ENCODE data around the gene ATP10D. TPM values are rescaled to one million over a fixed set of nuclear protein-coding genes. Genes with fewer than 3 reads are reported as not detected.
A peak's percentile ranks its signal among the peaks of the same experiment; 100 is the strongest.

Gene ATP10D
- 10 to 100 TPM; 10.3 to 11.8 (median 11.3) TPM for total RNA-seq
- polyA plus RNA-seq: 3.1 TPM
- long read RNA-seq, donor 1, partial matches to known transcripts: 3 of 10 reads
- long read RNA-seq, donor 1, other reads (novel, unspliced or antisense): 6 of 10 reads
- long read RNA-seq, donor 2, full-length matches to known transcripts: 2 of 2 reads
- long read RNA-seq, donor 2, partial matches to known transcripts: 0 of 2 reads
- long read RNA-seq, donor 2, other reads (novel, unspliced or antisense): 0 of 2 reads
- long read RNA-seq, donor 3, full-length matches to known transcripts: 2 of 9 reads
- long read RNA-seq, donor 3, partial matches to known transcripts: 5 of 9 reads
- long read RNA-seq, donor 3, other reads (novel, unspliced or antisense): 2 of 9 reads
- long read RNA-seq, donor 4: 0 reads

DNA sequence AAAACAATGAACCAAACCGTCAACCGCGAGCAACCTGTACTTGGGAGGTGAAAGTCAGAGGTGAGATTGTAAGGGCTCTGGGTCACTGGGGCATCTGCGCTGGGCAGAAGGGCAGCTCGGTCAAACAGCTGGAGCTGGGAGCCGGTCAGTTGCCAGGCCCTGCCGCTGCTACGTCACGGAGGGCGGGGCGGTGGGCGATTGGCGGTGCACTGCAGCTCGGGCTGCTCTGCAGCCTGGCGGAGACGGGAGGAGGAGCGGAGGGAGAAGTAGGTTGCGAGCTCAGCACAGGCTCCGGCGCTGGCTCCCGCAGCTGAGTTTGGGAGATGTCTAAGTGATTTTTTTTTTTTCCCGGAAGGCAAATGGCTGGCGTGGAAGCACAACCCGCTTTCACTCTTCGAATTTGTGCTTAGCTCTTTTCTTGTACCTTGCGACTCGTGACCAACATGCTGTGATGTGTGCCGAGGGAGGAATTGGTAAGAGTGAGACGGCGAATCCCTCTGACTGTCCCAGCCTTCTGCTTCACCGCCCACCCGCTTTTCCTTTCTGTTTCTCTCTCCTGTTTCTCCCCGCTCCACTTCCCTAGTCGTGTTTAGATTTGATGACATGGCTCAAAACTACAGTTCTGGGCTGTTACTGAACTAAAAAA is at the start of gene ATP10D:
ATP10D (plus strand) TSS at position 229 of the 646 bp plus-strand sequence. CDS start 27,266 bp downstream, outside the sequence.
- DNase-seq (peak; percentile 98 to 99 (median 99)), ATAC-seq (peak; percentile 100)
- Histone ChIP-seq H3K4me3 (ENCODE audit: low read length) (peak within 1 kb of the TSS; percentile 75), H3K4me1 (ENCODE audit: control insufficient read depth, insufficient read depth, low read length) (no peaks in the 10 kb centered on the region), H3K9me3 (ENCODE audit: control insufficient read depth, low read length) (no peaks in the 10 kb centered on the region), H3K27ac (ENCODE audit: low read length) (peak within 1 kb of the TSS; percentile 95), H3K27me3 (ENCODE audit: control insufficient read depth, insufficient read depth) (no peaks in the 10 kb centered on the region)
- intact Hi-C loops (cut with DNase I): no loop called here
- under 1% methylated on average over 34 of the region's 34 CpGs for WGBS

DNA sequence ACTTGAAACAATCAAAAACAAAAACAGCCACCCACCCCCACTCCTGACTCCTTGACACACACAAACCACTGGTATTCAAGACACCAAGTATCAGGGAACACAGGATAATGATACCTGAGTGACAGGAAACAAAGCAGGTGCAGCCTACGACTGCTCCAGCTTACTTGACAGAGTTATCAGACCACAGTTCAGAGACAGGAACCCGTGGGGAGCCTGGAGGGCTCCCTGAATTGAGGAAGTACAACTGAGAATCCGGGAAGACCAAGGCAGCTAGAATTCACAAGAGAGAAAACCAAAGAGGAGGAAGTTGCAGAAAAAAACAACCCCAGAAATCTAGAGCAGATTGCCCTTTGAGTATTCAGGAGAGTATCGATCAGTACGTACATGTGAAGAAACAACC is 42.1 kb upstream of the ATP10D start:
- peak in 1 of 3 donors; percentile 20 for DNase-seq

DNA sequence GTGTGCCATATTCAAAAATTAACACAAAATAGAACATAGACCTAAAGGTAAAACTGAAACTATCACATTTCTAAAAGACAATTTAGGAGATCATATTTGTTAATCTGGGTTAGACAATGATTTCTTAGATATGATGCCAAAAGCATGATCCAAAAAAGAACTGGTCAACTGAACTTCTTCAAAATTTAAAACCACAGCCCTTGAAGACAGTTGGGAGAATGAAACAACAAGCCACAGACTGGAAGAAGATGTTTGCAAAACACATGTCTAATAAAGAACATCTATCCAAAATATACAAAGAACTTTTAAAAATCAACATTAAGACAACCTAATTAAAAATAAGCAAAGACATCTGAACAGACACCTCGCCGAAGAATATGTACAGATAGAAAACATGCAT is 41.0 kb upstream of the ATP10D start:
- H3K27ac ChIP-seq (ENCODE audit: low read length): no peak overlapping the region

More for the DNA sequence above, 42.1 kb upstream of the ATP10D start:
- H3K9me3 ChIP-seq (ENCODE audit: control insufficient read depth, low read length): no peaks in the 10 kb centered on the region
- no peaks in the 10 kb centered on the region for H3K4me1 ChIP-seq (ENCODE audit: control insufficient read depth, insufficient read depth, low read length)
- 66% methylated on average over 5 of the region's 5 CpGs for WGBS
- no peak overlapping the region for H3K4me3 ChIP-seq (ENCODE audit: low read length)
- no peak overlapping the region for H3K27ac ChIP-seq (ENCODE audit: low read length)
- no peak for ATAC-seq
- no peaks in the 10 kb centered on the region for H3K27me3 ChIP-seq (ENCODE audit: control insufficient read depth, insufficient read depth)
- intact Hi-C loops (cut with DNase I): no loop called here

DNA sequence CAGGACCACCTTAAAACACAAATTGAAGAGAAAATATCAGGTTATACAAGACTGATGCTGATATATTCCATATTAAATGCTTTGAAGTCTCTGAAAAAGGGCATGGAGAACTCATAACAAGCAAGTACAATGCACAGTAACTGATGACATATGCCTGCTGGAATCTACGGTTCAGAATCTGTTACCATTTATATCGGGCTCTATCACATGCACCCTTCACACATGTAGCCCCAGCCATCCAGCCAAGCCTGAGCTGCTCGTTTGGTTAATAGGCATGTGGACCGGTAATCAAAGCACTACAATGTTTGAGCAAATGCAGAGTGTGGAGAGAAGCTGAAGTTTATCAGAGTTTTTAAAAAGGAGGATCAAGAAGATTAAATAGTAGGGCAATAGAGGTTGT is 33.4 kb upstream of the ATP10D start:
- Histone ChIP-seq H3K27ac (ENCODE audit: low read length) (no peak overlapping the region), H3K27me3 (ENCODE audit: control insufficient read depth, insufficient read depth) (no peaks in the 10 kb centered on the region), H3K4me3 (ENCODE audit: low read length) (no peak overlapping the region), H3K9me3 (ENCODE audit: control insufficient read depth, low read length) (no peaks in the 10 kb centered on the region), H3K4me1 (ENCODE audit: control insufficient read depth, insufficient read depth, low read length) (no peaks in the 10 kb centered on the region)
- DNase-seq (peak in 1 of 3 donors; percentile 46), ATAC-seq (no peak)
- intact Hi-C loops (cut with DNase I): no loop called here
- 47% methylated on average over 4 of the region's 4 CpGs for WGBS

More for the DNA sequence above, 41.0 kb upstream of the ATP10D start:
- ATAC-seq (no peak), DNase-seq (no peak)
- Histone ChIP-seq H3K9me3 (ENCODE audit: control insufficient read depth, low read length) (no peaks in the 10 kb centered on the region), H3K4me3 (ENCODE audit: low read length) (no peak overlapping the region), H3K27me3 (ENCODE audit: control insufficient read depth, insufficient read depth) (no peaks in the 10 kb centered on the region), H3K4me1 (ENCODE audit: control insufficient read depth, insufficient read depth, low read length) (no peaks in the 10 kb centered on the region)
- WGBS: 94% methylated on average over 2 of the region's 2 CpGs
- intact Hi-C loops (cut with DNase I): no loop called here

DNA sequence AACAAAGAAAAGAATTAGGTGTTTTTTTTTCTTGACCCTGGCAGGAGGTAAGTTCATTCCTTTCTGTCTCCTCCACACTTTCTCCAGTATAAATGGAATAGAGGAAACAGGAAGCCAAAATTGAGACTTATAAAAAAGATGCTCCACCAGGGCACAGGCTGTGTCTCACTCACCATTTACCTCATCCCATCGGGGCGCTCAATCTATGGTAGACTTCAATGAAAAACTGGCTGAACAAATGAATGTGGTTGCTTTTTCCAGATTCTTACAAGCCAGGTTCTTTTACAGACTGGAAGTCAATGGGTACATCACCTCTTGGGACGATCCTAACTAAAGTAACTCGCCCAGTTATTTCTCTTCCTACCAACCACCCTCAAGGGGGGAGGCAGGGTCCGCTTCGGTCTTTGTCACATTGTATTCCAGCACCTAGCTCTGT is 22.3 kb upstream of the ATP10D start:
- intact Hi-C loops (cut with DNase I): loop anchor here in 1 of 4 donors (10.0 kb wide), 1 partner anchor 102 kb away; no protein-coding TSS in a partner anchor
- no peaks in the 10 kb centered on the region for H3K9me3 ChIP-seq (ENCODE audit: control insufficient read depth, low read length)

DNA sequence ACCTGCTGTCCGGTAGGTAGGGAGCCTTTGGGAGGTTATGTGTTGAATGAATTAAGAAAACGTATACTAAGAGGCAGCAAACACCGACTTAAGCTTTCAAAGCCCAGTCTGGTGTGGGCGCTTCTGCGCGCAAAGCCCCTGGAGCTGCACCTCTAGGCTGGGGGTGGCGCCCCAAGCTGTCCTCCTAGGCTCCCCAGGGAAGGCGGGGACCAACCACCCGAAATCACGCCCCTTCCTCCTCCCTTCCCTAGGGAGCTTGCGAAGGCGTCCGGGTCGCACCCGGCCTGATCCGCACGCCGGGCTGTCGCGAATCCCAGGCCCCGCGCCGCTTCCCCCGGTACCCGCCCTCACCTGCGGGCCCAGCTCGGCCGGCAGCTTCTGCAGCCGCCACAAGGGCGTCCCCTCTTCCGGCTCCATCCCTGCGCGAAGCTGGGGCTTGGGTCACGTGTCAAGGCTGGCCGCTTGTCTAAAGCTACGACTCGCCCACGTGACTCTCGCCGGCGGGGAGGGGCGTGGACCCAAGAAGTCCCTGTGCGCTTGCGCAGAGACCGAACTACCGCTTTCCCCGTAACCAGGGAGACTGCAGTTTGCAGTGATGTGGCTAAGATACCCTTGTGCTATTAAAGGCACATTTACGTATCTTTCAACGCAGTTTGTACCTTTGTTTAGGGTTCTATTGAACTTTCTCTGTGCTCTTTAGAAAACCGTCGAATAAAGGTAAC is 21.7 kb upstream of the ATP10D start, which contains the start of gene COMMD8:
COMMD8 (minus strand) TSS at position 468 of the 722 bp plus-strand sequence; CDS start at position 417, 51 bp downstream.
- no peaks in the 10 kb centered on the region for H3K4me1 ChIP-seq (ENCODE audit: control insufficient read depth, insufficient read depth, low read length)

More for the DNA sequence above, 22.3 kb upstream of the ATP10D start:
- H3K27ac ChIP-seq (ENCODE audit: low read length): peak overlapping the region; percentile 69
- H3K4me1 ChIP-seq (ENCODE audit: control insufficient read depth, insufficient read depth, low read length): no peaks in the 10 kb centered on the region
- WGBS: 10% methylated on average over 6 of the region's 6 CpGs
- H3K27me3 ChIP-seq (ENCODE audit: control insufficient read depth, insufficient read depth): no peaks in the 10 kb centered on the region
- ATAC-seq (peak in 1 of 2 donors; percentile 3), DNase-seq (no peak)
- peak overlapping the region; percentile 80 for H3K4me3 ChIP-seq (ENCODE audit: low read length)

DNA sequence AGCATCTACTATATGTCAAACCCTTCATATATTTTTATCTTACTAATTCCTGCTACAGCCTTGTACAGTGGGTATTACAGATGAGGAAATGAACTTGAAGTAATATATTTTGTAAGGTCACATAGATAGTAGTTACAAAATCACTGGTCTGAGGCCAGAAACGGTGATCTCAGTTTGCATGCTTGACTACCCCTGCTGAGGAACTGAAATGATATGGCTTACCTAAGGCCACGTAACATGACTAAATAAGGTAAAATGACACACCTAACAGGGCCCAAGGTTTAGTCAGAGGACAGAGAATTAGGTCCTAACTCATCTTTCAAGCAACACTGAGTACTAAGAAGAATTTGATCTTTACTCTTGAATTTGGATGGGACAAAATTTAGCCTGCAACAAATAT is 20.1 kb upstream of the ATP10D start:
- Histone ChIP-seq H3K9me3 (ENCODE audit: control insufficient read depth, low read length) (no peaks in the 10 kb centered on the region), H3K27me3 (ENCODE audit: control insufficient read depth, insufficient read depth) (no peaks in the 10 kb centered on the region), H3K27ac (ENCODE audit: low read length) (no peak overlapping the region), H3K4me3 (ENCODE audit: low read length) (no peak overlapping the region), H3K4me1 (ENCODE audit: control insufficient read depth, insufficient read depth, low read length) (no peaks in the 10 kb centered on the region)
- intact Hi-C loops (cut with DNase I): loop anchor here in 1 of 4 donors (10.0 kb wide), 1 partner anchor 100 kb away; no protein-coding TSS in a partner anchor
- DNase-seq (no peak), ATAC-seq (no peak)
- 76% methylated on average over 2 of the region's 2 CpGs for WGBS

More for the DNA sequence above, 21.7 kb upstream of the ATP10D start, which contains the start of gene COMMD8:
- H3K27ac ChIP-seq (ENCODE audit: low read length): peak within 1 kb of the TSS; percentile 69
- no peaks in the 10 kb centered on the region for H3K9me3 ChIP-seq (ENCODE audit: control insufficient read depth, low read length)
- intact Hi-C loops (cut with DNase I): loop anchor here in 1 of 4 donors (10.0 kb wide), 1 partner anchor 101 kb away; no protein-coding TSS in a partner anchor
- DNase-seq (peak; percentile 98 to 99 (median 98)), ATAC-seq (peak; percentile 99 to 100)
- H3K4me3 ChIP-seq (ENCODE audit: low read length): peak within 1 kb of the TSS; percentile 80
- H3K27me3 ChIP-seq (ENCODE audit: control insufficient read depth, insufficient read depth): no peaks in the 10 kb centered on the region
- WGBS: under 1% methylated on average over 51 of the region's 51 CpGs

DNA sequence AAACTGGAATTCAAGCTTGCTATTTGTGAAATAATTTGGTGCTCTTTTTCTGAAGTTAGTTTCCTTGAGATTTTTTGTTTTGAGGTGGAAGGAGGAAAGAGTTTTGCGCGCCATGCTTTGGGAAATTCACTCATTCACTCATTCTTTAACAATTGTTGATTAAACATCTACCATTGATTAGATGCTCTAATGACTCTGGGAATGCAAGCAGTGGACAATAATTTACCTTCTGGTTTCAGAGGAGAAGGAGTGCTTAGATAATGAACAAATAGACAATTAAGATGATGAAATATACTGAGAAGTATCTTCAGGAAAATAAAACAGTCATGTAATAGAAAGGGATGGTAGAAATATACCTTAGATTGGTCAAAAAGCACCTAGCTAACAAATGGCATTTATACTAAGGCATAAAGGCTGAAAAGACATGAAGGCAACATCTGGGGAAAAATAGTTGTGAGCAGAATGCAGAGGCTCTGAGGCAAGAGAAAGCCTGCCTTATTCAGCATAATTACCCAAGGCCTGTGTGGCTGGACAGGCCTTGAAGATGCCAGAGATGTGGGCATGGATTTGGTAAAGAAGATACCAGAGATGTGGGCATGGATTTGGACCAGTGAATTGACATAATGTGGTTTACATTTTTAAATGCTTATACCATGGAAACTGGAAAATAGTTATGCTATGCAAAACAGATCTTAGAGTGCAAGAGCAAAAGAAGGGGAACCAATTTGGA is 18.9 kb upstream of the ATP10D start:
- Histone ChIP-seq H3K4me3 (ENCODE audit: low read length) (no peak overlapping the region), H3K27ac (ENCODE audit: low read length) (no peak overlapping the region), H3K4me1 (ENCODE audit: control insufficient read depth, insufficient read depth, low read length) (no peaks in the 10 kb centered on the region), H3K9me3 (ENCODE audit: control insufficient read depth, low read length) (no peaks in the 10 kb centered on the region), H3K27me3 (ENCODE audit: control insufficient read depth, insufficient read depth) (no peaks in the 10 kb centered on the region)
- 37% methylated on average over 2 of the region's 2 CpGs for WGBS
- intact Hi-C loops (cut with DNase I): loop anchor here in 1 of 4 donors (10.0 kb wide), 1 partner anchor 99 kb away; no protein-coding TSS in a partner anchor
- DNase-seq (no peak), ATAC-seq (no peak)

DNA sequence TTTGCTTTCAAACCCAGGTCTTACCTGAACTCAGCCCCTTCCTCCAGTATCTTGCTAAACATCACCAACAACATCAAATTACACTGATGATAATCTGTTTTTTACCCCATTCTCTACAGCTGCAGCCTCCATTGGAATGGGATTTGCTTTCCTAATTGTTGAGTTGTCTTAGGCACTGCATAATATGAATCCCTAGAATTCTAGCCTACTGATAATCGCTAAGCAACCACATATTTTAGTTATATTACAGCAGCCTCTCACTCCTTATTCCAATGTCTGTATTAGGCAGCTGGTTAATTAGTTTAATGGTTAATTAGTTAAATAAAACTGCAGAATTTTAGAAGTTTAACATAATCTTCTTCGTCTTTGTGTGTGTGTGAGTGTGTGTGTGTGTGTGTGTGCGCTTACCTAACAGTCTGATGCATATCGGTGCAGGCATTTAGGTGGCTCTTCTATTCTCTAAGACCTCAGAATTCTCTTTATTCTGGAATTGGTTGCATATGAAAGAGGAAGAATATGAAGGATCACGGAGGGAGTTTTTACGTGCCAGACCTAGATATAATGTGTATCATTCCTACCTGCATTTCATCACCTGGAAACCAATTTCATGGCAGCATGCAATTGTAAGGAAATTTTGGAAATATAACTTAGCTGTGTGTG is 16.2 kb upstream of the ATP10D start:
- no peak overlapping the region for H3K4me3 ChIP-seq (ENCODE audit: low read length)
- H3K9me3 ChIP-seq (ENCODE audit: control insufficient read depth, low read length): no peaks in the 10 kb centered on the region
- no peaks in the 10 kb centered on the region for H3K4me1 ChIP-seq (ENCODE audit: control insufficient read depth, insufficient read depth, low read length)
- ATAC-seq (no peak), DNase-seq (no peak)
- H3K27me3 ChIP-seq (ENCODE audit: control insufficient read depth, insufficient read depth): no peaks in the 10 kb centered on the region
- no peak overlapping the region for H3K27ac ChIP-seq (ENCODE audit: low read length)
- intact Hi-C loops (cut with DNase I): loop anchor here in 1 of 4 donors (10.0 kb wide), 1 partner anchor 96 kb away; no protein-coding TSS in a partner anchor
- WGBS: 64% methylated on average over 6 of the region's 6 CpGs

Measured in right cardiac atrium (tissue), 5 donors.